Suprapubic skin (tissue), 4 donors: ENCODE data around the gene RARB.

Source experiments
- CTCF ChIP-seq, 2 donors: fragments of 200-600 bp in 1 of 2; fragments of 450-650 bp in 1 of 2; sonication (generic) in 1 of 2; IDR thresholded peaks; one replicate each; pipeline ENCODE4 v1.5.1; 2016 to 2019; ENCODE audit warnings: antibody characterized with exemption in 2 of 2, mild to moderate bottlenecking in 1 of 2, moderate library complexity in 1 of 2
- EP300 ChIP-seq: sonication (generic); formaldehyde crosslinking; IDR thresholded peaks from one replicate; pipeline ENCODE4 v1.6.1; 2017; ENCODE audit warnings: antibody characterized with exemption
- POLR2A ChIP-seq, 2 donors: fragments of 450-650 bp; IDR thresholded peaks; one replicate each; pipeline ENCODE4 v1.6.1; 2017; ENCODE audit warnings: antibody characterized with exemption in 2 of 2, mild to moderate bottlenecking in 2 of 2, moderate library complexity in 2 of 2
- POLR2AphosphoS5 ChIP-seq, 3 donors: sonication (generic); formaldehyde crosslinking; IDR thresholded peaks; one replicate each; pipeline ENCODE4 v1.6.1; 2017; ENCODE audit warnings: antibody characterized with exemption in 3 of 3

DNA sequence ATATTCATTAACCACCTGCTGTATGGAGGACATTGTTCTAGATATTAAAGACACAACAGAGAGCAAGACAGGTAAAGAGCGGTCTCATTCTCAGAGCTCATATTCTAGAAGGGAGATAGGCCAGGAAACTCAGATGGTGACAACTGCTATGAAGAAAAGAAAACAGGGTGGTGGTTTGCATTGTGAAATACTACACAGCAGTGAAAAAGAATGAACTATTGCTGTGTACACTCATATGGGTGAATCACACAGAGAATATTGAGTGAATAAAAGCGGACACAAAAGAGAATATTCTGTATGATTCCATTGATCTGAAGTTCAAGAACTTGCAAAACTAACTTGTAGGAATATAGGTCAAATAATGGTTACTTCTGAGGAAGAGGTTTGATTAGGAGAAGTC, 159.9 kb downstream of the RARB start:
- TF ChIP-seq POLR2A (IDR thresholded peaks at IDR 0.05) (no peak), CTCF (IDR thresholded peaks at IDR 0.05) (no peak), POLR2AphosphoS5 (IDR thresholded peaks at IDR 0.05) (no peak), EP300 (no peak)
